HG03097 (cell line): ENCODE data around the gene SLCO3A1.
"Not testable (repeated sequence)": the region's sequence is repeated elsewhere in the genome, so short reads cannot be mapped to it uniquely, and the experiment has no call there.

Experiments
- ATAC-seq: cut with Tn5 transposase; IDR thresholded peaks from one replicate; pipeline ENCODE4 v1.9.1; 2021; ENCODE audit not compliant: unreplicated experiment, low FRiP score

The SLCO3A1 gene

DNA sequence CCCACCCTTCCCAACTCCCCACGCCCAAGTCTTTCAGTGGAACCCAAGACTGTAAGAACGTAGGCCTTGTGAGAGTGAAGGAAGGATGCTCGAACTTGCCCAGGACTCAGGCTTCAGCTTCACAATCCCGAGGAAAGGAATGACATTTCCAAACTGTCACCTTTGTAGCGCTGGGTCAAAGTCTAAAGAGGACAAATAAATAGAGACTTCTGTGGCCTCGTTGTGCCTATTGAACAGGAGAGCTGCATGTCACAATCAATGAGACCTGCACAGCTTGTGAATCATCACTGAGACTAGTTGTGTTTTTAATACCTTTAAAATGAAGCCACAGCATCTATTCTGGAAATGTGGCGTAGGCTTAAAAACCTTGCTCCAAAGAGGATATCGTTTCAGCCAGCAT lies 317.4 kb downstream of the SLCO3A1 start:
- no peak for ATAC-seq

DNA sequence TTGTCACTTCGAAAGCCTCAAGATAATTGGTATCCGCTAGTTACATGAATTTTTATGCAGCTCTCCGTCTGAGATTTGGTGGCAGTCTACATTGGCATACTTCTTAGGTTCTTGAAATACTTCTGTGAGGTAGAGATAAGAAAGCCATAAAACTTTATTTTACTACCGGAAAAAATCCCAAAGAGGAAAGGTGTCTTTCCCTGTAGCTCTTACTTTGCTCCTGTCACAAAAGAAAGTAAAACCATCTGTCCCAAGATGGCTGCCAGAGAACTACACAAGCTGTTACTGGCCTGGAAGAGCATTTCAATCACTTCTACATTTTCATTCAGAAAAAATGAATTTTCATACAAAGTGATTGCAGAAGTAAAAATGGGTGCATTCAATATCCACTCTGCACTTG lies 325.4 kb downstream of the SLCO3A1 start:
- ATAC-seq: no peak

DNA sequence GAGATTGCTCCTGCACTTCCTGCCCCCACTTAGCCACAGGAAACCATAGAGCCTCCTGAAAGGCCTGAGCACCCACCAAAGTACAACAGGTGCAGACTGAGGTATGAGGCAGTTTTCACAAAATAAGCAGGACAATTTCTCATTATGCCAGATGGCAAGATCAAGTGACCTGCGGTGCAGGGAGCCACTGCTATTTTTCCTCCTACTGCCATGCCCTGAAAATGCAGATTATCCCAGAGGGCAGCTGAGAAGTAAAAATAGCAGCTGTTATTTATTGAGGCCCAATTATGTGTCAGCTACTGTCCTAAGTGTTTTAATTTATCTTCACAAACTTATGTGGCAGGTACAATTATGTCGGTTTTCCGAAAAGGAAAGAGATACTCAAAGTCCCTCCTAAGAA lies 330.6 kb downstream of the SLCO3A1 start:
- ATAC-seq: no peak

DNA sequence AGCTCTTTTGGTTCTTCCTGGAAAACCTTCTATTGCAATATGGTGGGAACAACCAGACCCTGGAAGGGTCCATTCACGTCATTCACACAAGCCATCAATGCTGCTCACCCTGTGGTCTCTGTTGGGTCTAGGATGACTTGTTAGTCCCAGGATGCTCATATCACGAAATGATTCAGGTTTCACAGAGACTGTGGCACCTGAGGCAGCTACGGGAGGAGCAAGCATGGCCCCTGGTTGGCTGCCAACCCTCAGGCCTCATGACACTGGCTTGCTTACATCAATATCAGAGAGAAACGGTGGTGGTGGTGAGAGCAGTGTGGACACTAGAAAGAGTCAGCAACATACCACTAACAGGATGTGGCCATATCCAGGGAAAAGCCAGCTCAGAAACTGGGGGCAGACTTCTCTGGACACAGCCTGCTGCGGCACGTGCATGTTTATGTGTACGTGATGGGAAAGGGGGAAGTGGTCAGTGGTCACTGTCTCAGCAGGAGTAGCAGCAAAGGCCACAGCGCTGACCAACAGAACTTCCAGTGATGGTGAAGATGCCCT lies 331.2 kb downstream of the SLCO3A1 start:
- ATAC-seq: no peak

DNA sequence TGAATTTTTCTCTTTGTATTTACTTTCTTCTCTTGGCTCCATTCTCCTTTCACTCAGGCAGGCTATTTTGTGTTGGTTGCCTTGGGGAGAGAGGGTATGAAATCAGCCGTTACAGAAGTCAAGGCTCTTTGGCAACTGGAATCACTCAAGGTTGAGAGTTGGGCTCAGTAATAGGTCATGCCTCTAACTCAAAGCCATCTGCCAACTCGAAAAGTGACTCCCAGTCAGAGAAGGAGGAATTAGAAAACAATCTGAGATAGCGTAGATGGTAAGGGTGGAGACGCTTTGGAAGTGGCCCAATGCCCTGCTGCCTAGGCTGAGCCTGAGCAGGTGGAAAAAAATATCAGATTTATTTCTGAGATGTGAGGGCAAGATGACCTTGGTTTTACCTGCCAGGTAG lies 334.5 kb downstream of the SLCO3A1 start:
- no peak for ATAC-seq

DNA sequence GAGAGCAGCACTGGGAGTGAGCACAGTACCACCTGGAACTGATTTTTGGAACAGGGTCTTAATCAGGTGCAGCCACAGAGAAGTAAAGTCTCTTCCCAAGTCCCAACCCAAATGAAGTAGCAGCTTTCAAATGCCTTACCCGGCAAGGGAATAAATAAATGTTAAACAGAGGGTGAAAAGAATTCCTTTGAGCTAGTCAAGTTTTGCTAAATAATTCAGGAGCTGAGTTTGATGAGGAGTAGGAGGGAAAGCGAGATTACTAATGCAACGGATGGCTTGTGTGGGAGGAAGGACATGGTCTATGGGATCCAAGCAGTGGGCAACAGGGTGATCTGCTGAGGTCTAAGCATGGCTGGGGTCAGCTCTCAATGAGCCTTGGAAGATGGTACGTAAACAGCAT lies 335.7 kb downstream of the SLCO3A1 start:
- no peak for ATAC-seq

DNA sequence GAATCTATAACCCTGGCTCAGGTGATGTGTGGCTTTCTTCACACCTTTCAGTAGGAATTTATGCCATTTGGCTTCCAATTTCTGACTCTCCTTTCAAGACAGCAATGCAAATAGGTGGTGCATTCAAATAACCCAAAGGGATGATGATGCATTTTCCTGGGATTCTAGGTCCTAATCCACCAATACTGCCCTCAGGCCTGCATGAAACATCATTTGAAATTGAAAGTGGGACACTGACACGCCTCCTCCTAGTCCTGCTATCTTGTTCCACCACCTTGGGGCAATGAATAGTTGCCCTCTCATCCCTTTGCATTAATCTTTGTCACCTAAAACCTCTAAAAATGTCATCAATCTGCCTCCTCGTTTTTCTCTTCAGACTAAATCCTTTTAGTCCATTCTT lies 341.7 kb downstream of the SLCO3A1 start:
- no peak for ATAC-seq

DNA sequence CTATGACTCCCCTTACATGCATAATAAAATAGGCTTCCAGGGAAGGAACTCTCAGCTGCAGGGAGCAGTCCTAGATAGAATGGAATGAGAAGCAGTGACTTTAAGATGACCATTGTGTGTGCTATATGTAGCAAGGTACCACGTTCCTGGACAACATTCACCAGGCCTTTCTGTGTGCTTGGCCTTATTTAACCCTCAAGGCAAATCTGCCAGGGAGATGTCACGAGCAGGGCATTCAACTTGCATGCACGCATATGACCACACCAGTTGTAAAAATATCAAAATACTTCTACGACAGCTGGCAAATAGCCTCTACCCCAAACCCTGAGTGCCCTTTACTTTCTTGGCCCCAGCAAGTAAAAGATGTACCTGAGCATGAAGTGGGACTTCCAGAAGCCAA lies 342.8 kb downstream of the SLCO3A1 start:
- ATAC-seq: no peak

DNA sequence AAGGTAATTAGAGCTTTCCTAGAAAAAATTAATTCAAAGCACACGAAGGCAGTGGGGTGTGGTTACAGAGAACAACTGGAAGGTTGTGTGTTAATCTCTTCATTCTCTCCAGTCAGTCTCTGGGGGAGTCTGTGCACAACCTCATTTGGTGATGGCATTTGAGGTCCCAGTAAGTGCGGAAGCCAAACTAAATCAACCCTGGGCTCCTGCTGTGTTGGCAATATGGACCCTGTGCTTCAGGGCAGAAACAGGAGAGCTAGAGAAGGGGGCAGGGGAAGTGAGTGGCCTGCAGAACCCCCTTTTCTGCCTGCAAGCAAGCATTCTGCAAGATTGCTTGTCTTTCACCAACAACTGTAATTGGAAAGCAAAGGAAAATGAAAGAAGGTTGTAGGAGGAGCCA lies 344.2 kb downstream of the SLCO3A1 start:
- no peak for ATAC-seq

DNA sequence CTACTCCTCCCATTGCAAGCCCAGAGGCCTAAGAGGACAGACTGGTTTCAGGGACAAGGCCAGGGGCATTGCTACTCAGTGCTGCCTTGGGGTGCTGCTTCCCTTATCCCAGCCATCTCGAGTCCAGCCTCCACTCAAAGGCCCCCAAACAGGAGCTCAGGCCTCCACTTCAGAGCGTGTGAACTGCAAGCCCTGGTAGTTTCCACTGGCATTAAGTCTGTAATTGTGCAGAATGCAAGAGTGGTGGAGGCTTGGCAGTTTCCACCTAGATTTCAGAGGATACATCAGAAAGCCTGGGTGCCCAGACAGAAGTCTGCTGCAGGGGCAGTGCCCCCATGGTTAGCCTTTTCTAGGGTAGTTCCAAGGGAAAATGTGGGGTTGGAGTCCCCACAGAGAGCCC lies 347.4 kb downstream of the SLCO3A1 start:
- no peak for ATAC-seq

DNA sequence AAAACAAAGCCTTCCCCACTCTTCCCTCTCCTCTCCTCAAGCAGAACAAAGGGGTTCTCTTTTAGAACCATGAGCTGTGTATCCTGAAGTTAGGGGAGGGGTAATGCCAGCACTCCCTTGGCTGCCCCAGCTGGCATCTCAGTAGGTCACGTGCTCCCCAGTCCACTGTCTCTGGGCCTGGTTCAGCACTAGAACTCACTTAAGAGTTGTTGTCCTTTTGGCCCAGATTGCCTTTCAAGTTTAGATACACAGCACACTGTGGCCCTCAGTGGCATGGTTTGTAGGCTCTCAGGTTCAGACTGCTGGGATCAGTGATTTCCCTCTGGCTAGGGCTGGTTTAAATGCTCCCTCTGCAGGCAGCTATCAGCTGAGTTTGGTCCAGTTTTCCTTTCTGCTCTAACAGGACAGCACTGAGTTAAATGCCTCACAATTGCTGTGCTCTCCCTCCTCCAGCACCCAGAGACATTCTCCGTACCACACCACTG lies 351.8 kb downstream of the SLCO3A1 start:
- ATAC-seq: no peak

DNA sequence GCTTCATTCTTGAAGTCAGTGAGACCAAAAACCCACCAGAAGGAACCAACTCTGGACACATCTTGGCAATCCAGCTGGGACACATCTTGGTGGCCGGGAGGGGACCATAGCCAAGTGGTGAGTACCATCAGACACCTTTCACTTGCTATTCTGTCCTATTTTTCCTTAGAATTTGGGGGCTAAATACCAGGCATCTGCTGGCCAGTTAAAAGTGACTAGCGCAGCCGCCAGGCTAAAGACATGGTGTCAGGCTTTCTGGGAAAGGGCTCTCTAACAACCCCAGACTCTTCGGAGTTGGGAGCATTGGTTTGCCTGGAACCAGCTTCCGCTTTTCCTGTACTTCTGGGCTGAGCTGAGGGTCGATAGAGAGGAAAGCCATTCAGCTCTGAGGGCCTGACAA lies 354.1 kb downstream of the SLCO3A1 start:
- ATAC-seq: not testable (repeated sequence)
